ENCODE data around the gene PHLDA1. TPM values are rescaled to one million over a fixed set of nuclear protein-coding genes. Genes with fewer than 3 reads are reported as not detected.

Gene PHLDA1
- total and polyA plus RNA-seq, 4 donors, result 27.0 to 61.5 (median 49.0) TPM

DNA sequence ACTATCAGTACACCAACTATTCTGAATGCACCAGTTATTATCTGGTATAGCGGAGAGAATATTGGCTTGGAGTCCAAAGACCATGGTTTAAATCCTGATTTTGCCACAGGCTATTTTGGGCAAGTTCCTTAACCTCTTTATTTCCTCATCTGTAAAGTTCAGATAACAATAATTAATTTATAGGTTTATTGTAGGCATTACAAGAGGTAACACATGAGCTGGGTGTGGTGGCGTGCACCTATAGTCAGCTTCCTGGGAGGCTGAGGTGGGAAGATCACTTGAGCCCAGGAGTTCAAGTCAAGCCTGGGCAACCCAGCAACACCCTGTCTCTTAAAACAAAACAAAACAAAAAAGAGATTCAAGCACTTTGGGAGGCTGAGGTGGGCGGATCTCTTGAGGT, 23.1 kb downstream of the PHLDA1 start:
- WGBS (ENCODE audit: insufficient coverage), result no CpG with 5 or more reads among the region's 3 CpGs
- H3K4me3 ChIP-seq (ENCODE audit: low read depth, low read length), result no peak overlapping the region
- H3K27me3 ChIP-seq (ENCODE audit: control insufficient read depth, insufficient read depth, low read length), result no peaks in the 10 kb centered on the region
- H3K36me3 ChIP-seq (ENCODE audit: control insufficient read depth, insufficient read depth, low read length), result no peaks in the 10 kb centered on the region
- no peaks in the 10 kb centered on the region for H3K9me3 ChIP-seq (ENCODE audit: control insufficient read depth, insufficient read depth, low read length)
- no peak overlapping the region for H3K27ac ChIP-seq (ENCODE audit: low read depth, low read length)
- no peak for DNase-seq (ENCODE audit: low read depth in 4 of 6, low spot score in 6 of 6)
- no peaks in the 10 kb centered on the region for H3K4me1 ChIP-seq (ENCODE audit: control insufficient read depth, insufficient read depth, low read length)

DNA sequence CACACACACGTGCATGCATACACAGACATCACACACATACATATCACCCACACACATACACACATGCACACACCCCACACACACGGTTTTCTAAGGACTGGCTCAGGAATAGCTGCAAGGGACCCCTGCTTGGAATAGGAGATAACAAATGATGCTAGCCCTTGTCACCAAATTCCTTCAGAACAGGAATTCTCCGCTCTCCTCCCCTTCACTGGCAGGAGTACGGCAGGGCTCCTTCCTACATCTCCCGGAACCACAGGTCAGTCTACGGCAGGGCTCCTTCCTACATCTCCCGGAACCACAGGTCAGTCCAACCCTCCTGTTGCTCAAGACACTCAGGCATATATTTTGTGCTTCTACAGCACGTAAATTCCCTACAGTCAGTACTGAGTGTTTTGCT, 23.9 kb downstream of the PHLDA1 start:
- no peak overlapping the region for H3K27ac ChIP-seq (ENCODE audit: low read depth, low read length)
- H3K9me3 ChIP-seq (ENCODE audit: control insufficient read depth, insufficient read depth, low read length), result no peaks in the 10 kb centered on the region
- no peaks in the 10 kb centered on the region for H3K36me3 ChIP-seq (ENCODE audit: control insufficient read depth, insufficient read depth, low read length)
- no peaks in the 10 kb centered on the region for H3K4me1 ChIP-seq (ENCODE audit: control insufficient read depth, insufficient read depth, low read length)
- no peak overlapping the region for H3K4me3 ChIP-seq (ENCODE audit: low read depth, low read length)
- no peak for DNase-seq (ENCODE audit: low read depth in 4 of 6, low spot score in 6 of 6)
- WGBS (ENCODE audit: insufficient coverage), result 71% methylated on average over 8 of the region's 8 CpGs
- H3K27me3 ChIP-seq (ENCODE audit: control insufficient read depth, insufficient read depth, low read length), result no peaks in the 10 kb centered on the region

DNA sequence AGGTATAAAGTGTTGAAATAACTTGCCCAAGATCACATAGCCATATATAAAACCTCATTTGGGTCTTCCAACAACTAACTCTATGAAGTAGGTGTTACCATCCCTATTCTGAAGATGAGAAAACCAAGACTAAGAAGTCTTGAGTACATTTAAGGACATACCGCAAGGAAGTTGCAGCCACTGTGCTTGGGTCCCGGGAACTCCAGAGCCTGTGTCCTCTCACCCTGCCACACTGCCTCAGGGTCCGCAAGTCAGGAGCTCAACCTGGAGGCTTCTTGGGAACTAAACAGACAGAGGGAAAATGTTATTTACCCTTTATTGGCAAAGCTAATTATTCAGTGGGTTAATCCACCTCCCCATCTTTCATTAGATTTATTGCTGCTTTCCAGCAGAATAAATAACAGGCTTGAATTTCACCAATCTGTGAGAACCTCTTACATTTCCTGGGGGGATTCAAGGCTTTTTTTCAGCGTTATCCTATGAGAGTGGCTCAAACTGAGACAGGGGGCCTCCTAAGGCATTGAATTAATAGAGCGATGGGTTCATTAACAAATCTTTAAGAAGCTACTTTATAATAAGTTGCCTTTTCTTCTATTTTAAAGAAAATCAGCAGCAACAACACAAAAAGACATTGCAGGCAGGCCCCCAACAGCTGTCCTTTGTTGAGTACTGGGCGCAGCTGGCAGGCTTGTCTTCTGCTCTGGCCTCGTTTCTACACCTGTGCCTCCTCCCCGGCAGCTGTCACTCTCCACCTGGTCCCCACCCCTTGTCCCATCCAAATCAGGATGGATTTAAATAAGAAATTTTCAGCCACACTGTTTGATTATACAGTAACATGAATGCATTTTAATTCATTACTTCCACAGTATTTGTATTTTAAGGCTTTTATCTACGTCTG, 25.3 kb downstream of the PHLDA1 start:
- Histone ChIP-seq H3K36me3 (ENCODE audit: control insufficient read depth, insufficient read depth, low read length) (no peaks in the 10 kb centered on the region), H3K4me3 (ENCODE audit: low read depth, low read length) (no peak overlapping the region), H3K27me3 (ENCODE audit: control insufficient read depth, insufficient read depth, low read length) (no peaks in the 10 kb centered on the region), H3K27ac (ENCODE audit: low read depth, low read length) (no peak overlapping the region), H3K4me1 (ENCODE audit: control insufficient read depth, insufficient read depth, low read length) (no peaks in the 10 kb centered on the region), H3K9me3 (ENCODE audit: control insufficient read depth, insufficient read depth, low read length) (no peaks in the 10 kb centered on the region)
- DNase-seq (ENCODE audit: low read depth in 4 of 6, low spot score in 6 of 6), result peak in 1 of 6 donors; percentile 26
- 38% methylated on average over 2 of the region's 9 CpGs for WGBS (ENCODE audit: insufficient coverage)

DNA sequence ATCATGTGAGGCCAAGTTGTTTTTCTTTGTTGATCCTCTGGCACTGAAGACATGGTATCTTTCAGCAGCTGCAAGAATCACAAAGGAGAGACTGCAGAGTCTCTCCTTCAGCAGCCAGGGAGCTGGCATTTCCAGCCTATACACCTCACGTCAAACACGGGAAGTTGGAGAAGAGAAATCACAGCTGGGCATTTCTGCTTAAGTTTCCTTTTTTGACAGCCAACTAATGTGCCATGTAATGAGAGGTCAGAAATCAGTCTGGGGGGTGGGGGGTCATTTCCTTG, 28.3 kb downstream of the PHLDA1 start:
- H3K36me3 ChIP-seq (ENCODE audit: control insufficient read depth, insufficient read depth, low read length), result no peaks in the 10 kb centered on the region
- H3K9me3 ChIP-seq (ENCODE audit: control insufficient read depth, insufficient read depth, low read length), result no peaks in the 10 kb centered on the region
- no CpG with 5 or more reads among the region's 2 CpGs for WGBS (ENCODE audit: insufficient coverage)
- peak in 1 of 6 donors; percentile 26 for DNase-seq (ENCODE audit: low read depth in 4 of 6, low spot score in 6 of 6)
- no peaks in the 10 kb centered on the region for H3K27me3 ChIP-seq (ENCODE audit: control insufficient read depth, insufficient read depth, low read length)
- no peaks in the 10 kb centered on the region for H3K4me1 ChIP-seq (ENCODE audit: control insufficient read depth, insufficient read depth, low read length)
- no peak overlapping the region for H3K4me3 ChIP-seq (ENCODE audit: low read depth, low read length)
- H3K27ac ChIP-seq (ENCODE audit: low read depth, low read length), result no peak overlapping the region

DNA sequence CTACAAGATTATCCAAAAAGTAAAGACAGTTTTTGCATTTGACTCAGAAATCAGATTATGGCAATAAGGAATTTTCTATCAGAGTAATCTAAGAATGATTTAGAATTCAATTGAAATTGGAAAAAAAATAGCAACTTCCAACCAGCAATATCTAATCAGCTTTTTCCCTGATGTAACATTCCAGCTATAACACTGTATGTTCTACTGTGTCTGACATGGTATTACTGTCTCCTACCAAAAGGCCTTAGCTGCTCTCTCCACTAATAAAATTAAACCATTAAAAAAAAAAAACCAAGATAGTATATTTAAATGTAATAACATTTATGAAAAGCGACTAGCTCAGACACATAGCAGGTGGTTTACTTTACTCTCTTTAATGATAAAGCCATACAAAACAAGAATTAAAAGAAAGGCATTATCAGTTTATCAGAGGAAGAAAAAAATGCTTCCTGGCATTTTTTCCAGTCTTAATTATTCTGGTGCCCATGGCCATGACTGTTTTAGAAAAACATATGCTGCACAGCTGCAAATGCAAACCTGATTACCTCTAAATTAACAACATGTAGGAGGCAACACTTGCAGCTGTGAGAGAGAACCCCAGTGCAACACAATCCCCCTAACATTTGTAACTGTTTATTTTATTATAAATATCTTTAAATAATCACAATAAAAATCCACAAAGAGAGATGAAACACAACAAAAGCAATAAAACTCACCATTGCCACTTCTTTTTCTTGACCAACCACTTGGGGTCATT, 28.8 kb downstream of the PHLDA1 start:
- Histone ChIP-seq H3K27me3 (ENCODE audit: control insufficient read depth, insufficient read depth, low read length) (no peaks in the 10 kb centered on the region), H3K4me1 (ENCODE audit: control insufficient read depth, insufficient read depth, low read length) (no peaks in the 10 kb centered on the region), H3K27ac (ENCODE audit: low read depth, low read length) (no peak overlapping the region), H3K9me3 (ENCODE audit: control insufficient read depth, insufficient read depth, low read length) (no peaks in the 10 kb centered on the region), H3K36me3 (ENCODE audit: control insufficient read depth, insufficient read depth, low read length) (no peaks in the 10 kb centered on the region), H3K4me3 (ENCODE audit: low read depth, low read length) (no peak overlapping the region)
- no CpG with 5 or more reads among the region's 1 CpG for WGBS (ENCODE audit: insufficient coverage)
- DNase-seq (ENCODE audit: low read depth in 4 of 6, low spot score in 6 of 6), result peak in 1 of 6 donors; percentile 78

DNA sequence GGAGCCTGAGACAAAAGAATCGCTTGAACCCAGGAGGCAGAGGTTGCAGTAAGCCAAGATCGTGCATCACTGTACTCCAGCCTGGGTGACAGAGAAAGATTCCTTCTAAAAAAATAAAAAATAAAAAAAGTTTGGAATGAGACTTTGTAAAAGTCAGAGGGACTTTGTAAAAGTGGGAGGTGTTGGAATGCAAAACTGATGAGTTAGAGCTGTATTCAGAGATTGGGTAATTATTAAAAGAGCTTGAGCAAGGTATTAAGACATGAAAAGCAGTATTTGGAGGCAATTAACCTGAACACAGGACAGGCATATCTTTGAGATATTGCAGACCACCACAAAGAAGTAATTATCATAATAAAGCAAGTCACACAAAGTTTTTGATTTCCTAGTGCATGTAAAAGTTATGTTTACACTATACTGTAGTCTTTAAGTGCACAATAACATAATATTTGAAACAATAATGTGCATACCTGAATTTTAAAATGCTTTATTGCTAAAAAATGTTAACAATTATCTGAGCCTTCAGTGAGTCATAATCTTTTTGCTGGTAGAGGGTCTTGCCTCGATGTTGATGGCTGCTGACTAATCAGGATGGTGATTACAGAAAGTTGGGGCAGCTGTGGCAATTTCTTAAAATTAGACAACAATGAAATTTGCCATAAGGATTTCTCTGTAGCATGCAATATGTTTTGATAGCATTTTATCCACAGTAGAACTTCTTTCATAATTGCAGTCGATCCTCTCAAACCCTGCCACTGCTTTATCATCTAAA, 33.1 kb downstream of the PHLDA1 start:
- H3K4me3 ChIP-seq (ENCODE audit: low read depth, low read length), result no peak overlapping the region
- H3K27ac ChIP-seq (ENCODE audit: low read depth, low read length), result no peak overlapping the region
- no peaks in the 10 kb centered on the region for H3K9me3 ChIP-seq (ENCODE audit: control insufficient read depth, insufficient read depth, low read length)
- no peaks in the 10 kb centered on the region for H3K4me1 ChIP-seq (ENCODE audit: control insufficient read depth, insufficient read depth, low read length)
- no peaks in the 10 kb centered on the region for H3K36me3 ChIP-seq (ENCODE audit: control insufficient read depth, insufficient read depth, low read length)
- DNase-seq (ENCODE audit: low read depth in 4 of 6, low spot score in 6 of 6), result no peak
- H3K27me3 ChIP-seq (ENCODE audit: control insufficient read depth, insufficient read depth, low read length), result no peaks in the 10 kb centered on the region
- WGBS (ENCODE audit: insufficient coverage), result 92% methylated on average over 2 of the region's 4 CpGs

DNA sequence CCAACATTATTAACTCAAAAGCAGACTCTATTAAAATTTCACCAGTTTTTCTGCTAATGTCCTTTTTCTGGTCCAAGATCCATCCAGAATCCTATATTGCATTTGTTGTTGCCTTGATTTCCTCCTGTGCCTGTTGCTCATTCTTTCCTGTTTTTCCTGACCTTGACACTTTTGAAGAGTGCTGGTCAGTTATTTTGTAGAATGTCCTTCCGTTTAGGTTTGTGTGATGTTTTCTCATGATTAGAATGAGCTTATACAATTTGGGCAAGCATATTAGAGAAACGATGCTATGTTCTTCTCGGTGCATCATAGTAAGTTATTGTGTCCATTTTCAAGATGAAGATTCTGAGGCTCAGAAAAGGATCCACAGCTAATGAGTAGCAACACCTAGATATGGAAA, 33.9 kb downstream of the PHLDA1 start:
- no peak for DNase-seq (ENCODE audit: low read depth in 4 of 6, low spot score in 6 of 6)
- Histone ChIP-seq H3K4me1 (ENCODE audit: control insufficient read depth, insufficient read depth, low read length) (no peaks in the 10 kb centered on the region), H3K4me3 (ENCODE audit: low read depth, low read length) (no peak overlapping the region), H3K9me3 (ENCODE audit: control insufficient read depth, insufficient read depth, low read length) (no peaks in the 10 kb centered on the region), H3K27me3 (ENCODE audit: control insufficient read depth, insufficient read depth, low read length) (no peaks in the 10 kb centered on the region), H3K36me3 (ENCODE audit: control insufficient read depth, insufficient read depth, low read length) (no peaks in the 10 kb centered on the region), H3K27ac (ENCODE audit: low read depth, low read length) (no peak overlapping the region)
- 90% methylated on average over 3 of the region's 3 CpGs for WGBS (ENCODE audit: insufficient coverage)

DNA sequence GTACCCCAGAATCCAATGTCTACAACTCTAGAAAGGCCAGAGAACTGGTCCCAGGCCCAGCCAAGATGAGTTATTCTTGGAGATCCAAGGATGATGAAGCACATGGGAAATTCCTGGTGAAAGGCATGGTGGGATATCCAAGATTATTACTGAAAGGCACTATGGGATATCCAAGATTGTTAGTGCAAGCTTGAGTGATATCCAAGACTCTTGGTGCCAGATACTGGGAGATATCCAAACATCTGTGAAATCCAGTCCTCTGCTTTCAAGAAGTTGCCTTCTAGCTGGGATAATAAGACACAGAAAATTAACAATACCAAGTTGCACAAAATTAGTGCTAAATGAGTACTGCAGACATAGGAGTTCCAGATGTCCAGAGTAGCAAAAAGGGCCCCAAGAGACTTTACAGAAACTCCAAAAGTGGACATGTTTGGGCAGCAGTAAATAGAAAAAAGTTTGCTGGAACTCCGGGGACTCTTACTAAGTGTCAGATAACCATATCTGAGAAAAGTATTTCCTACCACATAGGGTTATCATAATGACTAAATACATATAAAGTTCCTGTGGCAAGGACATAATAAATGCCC, 34.6 kb downstream of the PHLDA1 start:
- WGBS (ENCODE audit: insufficient coverage), result no CpG with 5 or more reads among the region's 1 CpG
- no peaks in the 10 kb centered on the region for H3K4me1 ChIP-seq (ENCODE audit: control insufficient read depth, insufficient read depth, low read length)
- no peak for DNase-seq (ENCODE audit: low read depth in 4 of 6, low spot score in 6 of 6)
- no peaks in the 10 kb centered on the region for H3K9me3 ChIP-seq (ENCODE audit: control insufficient read depth, insufficient read depth, low read length)
- no peak overlapping the region for H3K4me3 ChIP-seq (ENCODE audit: low read depth, low read length)
- H3K36me3 ChIP-seq (ENCODE audit: control insufficient read depth, insufficient read depth, low read length), result no peaks in the 10 kb centered on the region
- H3K27ac ChIP-seq (ENCODE audit: low read depth, low read length), result no peak overlapping the region
- no peaks in the 10 kb centered on the region for H3K27me3 ChIP-seq (ENCODE audit: control insufficient read depth, insufficient read depth, low read length)

DNA sequence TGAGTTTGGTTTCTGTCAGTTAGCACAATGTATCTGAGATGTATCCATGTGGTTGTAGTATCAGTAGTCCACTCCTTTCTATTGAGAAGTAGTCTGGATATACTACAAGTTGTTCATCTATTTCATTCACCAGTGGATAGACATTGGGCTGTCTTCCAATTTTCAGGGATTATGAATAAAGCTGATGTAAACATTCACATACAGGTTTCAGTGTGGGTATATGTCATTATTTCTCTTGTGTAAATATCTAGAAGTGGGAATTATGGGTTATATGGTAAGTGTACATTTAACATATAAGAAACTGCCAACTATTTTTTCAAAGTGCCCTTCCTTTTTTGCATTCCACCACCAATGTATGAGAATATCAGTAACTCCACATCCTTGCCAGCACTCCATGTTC, 35.9 kb downstream of the PHLDA1 start:
- no peaks in the 10 kb centered on the region for H3K4me1 ChIP-seq (ENCODE audit: control insufficient read depth, insufficient read depth, low read length)
- H3K27ac ChIP-seq (ENCODE audit: low read depth, low read length), result no peak overlapping the region
- H3K27me3 ChIP-seq (ENCODE audit: control insufficient read depth, insufficient read depth, low read length), result no peaks in the 10 kb centered on the region
- no peak for DNase-seq (ENCODE audit: low read depth in 4 of 6, low spot score in 6 of 6)
- H3K36me3 ChIP-seq (ENCODE audit: control insufficient read depth, insufficient read depth, low read length), result no peaks in the 10 kb centered on the region
- H3K9me3 ChIP-seq (ENCODE audit: control insufficient read depth, insufficient read depth, low read length), result no peaks in the 10 kb centered on the region
- no peak overlapping the region for H3K4me3 ChIP-seq (ENCODE audit: low read depth, low read length)
